Measurements from ENCODE around the gene DNAI7.

DNAI7 gene, protein sequence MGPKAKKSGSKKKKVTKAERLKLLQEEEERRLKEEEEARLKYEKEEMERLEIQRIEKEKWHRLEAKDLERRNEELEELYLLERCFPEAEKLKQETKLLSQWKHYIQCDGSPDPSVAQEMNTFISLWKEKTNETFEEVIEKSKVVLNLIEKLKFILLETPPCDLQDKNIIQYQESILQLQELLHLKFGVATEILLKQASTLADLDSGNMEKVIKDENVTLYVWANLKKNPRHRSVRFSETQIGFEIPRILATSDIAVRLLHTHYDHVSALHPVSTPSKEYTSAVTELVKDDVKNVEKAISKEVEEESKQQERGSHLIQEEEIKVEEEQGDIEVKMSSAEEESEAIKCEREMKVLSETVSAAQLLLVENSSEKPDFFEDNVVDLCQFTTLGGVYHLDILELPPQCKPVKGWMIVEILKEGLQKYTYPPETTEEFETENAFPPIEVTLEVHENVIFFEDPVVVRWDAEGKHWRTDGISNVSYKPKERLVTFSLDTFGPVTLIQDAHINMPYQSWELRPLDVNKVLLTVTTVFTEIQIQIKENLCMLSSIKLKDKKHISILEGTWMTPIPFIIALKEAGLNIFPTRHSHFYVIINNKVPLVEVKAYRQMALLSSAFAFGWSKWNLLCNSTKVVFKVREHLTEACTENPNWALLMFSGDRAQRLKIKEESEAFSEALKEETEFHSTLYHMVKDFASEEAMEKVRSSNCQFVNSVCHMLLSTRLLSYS

DNA sequence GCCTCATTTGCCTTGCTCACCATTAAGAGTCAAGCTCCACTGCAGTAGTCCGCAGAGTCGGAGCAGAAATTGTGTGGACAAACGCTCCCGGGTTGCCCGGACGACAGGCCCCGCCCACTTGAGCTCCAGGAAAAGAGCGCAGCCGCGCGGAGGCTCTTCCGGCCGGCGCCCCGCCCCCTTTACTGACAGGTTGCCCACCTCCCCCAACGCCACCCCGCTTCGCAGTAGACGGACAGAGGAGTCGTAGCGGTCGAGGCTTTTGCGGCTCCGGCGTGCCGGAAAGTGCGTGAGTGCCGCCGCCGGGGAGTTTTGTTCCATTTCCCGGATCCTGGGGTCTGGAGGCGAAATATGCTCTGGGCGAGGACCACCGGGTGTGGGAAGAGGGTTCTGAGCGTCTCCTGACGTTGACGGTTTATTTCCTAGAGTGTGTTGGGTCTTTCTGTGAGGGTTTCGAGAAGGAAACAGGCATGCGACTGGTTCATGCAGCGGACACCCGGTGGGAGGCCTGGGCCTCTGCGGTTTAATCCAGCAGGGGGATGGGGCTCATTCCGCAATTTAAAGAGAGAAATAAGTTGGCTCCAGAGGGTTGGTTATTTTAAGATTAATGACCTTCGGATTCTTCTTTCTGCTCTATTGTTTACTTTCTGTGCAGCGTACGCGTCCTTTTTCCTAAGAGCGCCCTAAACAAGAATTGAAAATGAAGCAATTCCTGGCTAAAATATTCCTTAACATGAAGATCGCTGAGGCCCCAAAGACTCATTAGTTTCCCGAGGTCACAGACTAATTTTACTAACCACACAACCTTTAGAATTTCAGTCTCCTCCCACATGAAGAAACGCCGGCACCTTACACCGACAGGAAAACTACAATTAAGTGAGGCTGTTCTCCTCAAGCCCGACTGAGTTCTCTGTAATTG lies at the start of gene DNAI7, which contains the start of gene ETFRF1:
DNAI7 (minus strand) TSS at position 105 of the 916 bp plus-strand sequence; CDS start at position 23, 82 bp downstream.
ETFRF1 (plus strand) TSS at position 182 of the 916 bp plus-strand sequence. CDS start 8,720 bp downstream, outside the sequence.
- TF ChIP-seq, protein P1, sequence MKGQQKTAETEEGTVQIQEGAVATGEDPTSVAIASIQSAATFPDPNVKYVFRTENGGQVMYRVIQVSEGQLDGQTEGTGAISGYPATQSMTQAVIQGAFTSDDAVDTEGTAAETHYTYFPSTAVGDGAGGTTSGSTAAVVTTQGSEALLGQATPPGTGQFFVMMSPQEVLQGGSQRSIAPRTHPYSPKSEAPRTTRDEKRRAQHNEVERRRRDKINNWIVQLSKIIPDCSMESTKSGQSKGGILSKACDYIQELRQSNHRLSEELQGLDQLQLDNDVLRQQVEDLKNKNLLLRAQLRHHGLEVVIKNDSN (IDR thresholded peaks at IDR 0.05), result peak; percentile 9; the same call in 1 of the 2 replicates
- TF ChIP-seq, protein P2, sequence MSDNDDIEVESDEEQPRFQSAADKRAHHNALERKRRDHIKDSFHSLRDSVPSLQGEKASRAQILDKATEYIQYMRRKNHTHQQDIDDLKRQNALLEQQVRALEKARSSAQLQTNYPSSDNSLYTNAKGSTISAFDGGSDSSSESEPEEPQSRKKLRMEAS (IDR thresholded peaks at IDR 0.05), result peak; percentile 55
- peak; percentile 19; the same call in 1 of the 2 replicates for TF ChIP-seq EP300 (IDR thresholded peaks at IDR 0.05; ENCODE audit: borderline replicate concordance)
- TF ChIP-seq TEAD4 (IDR thresholded peaks at IDR 0.05), result peak; percentile 19
- TF ChIP-seq EGR1 (IDR thresholded peaks at IDR 0.05), result no peak
- TF ChIP-seq FOXM1 (IDR thresholded peaks at IDR 0.05; ENCODE audit: borderline replicate concordance, low read depth), result no peak
- TF ChIP-seq TAF1 (IDR thresholded peaks at IDR 0.05; ENCODE audit: low read depth), result peak; percentile 85
- 0 out of 2 replicates have a peak, but pooled peaks have one; percentile 26 for TF ChIP-seq CREB1 (IDR thresholded peaks at IDR 0.05; ENCODE audit: low read depth)

DNA sequence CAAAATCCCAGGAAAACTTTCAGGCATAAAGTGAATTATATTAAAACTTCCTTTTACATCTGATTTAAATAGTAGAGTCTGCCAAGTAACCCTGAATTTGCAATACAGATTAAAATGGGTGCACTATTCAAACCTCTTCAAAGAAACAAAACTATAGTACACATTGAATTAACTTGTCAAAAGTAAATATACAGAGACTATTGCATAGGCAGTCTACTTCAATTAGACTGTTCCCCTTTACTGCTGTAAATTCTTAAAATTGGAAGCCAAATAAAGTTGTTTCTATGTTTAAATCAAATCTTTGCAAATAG lies 48.7 kb upstream of the DNAI7 start:
- no peak for TF ChIP-seq TAF1 (IDR thresholded peaks at IDR 0.05; ENCODE audit: low read depth)
- no peak for TF ChIP-seq RAD21 (IDR thresholded peaks at IDR 0.05; ENCODE audit: low read depth)
- TF ChIP-seq YY1 (IDR thresholded peaks at IDR 0.05; ENCODE audit: low read depth), result no peak
- no peak for TF ChIP-seq NFIC (IDR thresholded peaks at IDR 0.05)
- no peak for TF ChIP-seq TCF12 (IDR thresholded peaks at IDR 0.05; ENCODE audit: low read depth)
- TF ChIP-seq FOXM1 (IDR thresholded peaks at IDR 0.05; ENCODE audit: borderline replicate concordance, low read depth), result no peak
- TF ChIP-seq, protein P1 (IDR thresholded peaks at IDR 0.05), result no peak
- TF ChIP-seq, protein P3, sequence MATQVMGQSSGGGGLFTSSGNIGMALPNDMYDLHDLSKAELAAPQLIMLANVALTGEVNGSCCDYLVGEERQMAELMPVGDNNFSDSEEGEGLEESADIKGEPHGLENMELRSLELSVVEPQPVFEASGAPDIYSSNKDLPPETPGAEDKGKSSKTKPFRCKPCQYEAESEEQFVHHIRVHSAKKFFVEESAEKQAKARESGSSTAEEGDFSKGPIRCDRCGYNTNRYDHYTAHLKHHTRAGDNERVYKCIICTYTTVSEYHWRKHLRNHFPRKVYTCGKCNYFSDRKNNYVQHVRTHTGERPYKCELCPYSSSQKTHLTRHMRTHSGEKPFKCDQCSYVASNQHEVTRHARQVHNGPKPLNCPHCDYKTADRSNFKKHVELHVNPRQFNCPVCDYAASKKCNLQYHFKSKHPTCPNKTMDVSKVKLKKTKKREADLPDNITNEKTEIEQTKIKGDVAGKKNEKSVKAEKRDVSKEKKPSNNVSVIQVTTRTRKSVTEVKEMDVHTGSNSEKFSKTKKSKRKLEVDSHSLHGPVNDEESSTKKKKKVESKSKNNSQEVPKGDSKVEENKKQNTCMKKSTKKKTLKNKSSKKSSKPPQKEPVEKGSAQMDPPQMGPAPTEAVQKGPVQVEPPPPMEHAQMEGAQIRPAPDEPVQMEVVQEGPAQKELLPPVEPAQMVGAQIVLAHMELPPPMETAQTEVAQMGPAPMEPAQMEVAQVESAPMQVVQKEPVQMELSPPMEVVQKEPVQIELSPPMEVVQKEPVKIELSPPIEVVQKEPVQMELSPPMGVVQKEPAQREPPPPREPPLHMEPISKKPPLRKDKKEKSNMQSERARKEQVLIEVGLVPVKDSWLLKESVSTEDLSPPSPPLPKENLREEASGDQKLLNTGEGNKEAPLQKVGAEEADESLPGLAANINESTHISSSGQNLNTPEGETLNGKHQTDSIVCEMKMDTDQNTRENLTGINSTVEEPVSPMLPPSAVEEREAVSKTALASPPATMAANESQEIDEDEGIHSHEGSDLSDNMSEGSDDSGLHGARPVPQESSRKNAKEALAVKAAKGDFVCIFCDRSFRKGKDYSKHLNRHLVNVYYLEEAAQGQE (IDR thresholded peaks at IDR 0.05; ENCODE audit: low read depth), result no peak
- TF ChIP-seq, protein P2 (IDR thresholded peaks at IDR 0.05), result no peak
- no peak for TF ChIP-seq CEBPB (IDR thresholded peaks at IDR 0.05)
- TF ChIP-seq EP300 (IDR thresholded peaks at IDR 0.05; ENCODE audit: borderline replicate concordance), result no peak
- no peak for TF ChIP-seq CREB1 (IDR thresholded peaks at IDR 0.05; ENCODE audit: low read depth)
- no peak for TF ChIP-seq TEAD4 (IDR thresholded peaks at IDR 0.05)
- no peak for TF ChIP-seq EGR1 (IDR thresholded peaks at IDR 0.05)
- TF ChIP-seq ZBTB7A (IDR thresholded peaks at IDR 0.05; ENCODE audit: low read depth), result no peak

DNA sequence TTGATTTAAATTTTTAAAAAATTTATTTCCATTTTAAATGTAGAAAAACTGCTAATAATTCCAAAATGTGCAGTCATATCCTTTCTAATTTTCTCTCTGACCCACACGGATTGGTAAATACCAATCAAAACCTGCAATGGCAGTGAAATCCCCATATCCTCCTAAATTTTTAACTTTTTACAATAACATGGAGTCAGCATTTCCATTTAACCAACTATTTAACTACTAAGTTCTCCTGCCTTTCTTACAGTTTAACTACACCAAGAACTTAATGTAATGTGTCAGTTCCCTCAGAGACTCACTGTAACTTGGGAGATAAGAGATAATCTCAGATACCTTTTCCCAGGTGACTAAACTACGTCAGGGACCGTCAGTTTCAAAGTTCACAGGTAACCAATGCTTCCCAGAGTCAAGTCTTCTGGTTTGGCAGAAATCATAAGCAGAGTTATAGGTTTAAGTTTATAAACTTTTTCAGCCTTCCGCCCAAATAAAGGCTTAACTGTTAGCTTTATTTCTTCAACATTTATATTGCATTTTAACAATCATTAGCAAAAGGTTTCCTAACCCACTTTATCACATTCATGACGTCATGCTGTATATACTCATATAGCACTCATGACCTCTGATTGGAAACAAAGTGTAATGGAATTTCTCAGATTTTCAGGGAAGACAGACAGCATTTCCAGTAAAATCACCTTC lies 48.2 kb upstream of the DNAI7 start:
- TF ChIP-seq TEAD4 (IDR thresholded peaks at IDR 0.05) (no peak), TCF12 (IDR thresholded peaks at IDR 0.05; ENCODE audit: low read depth) (no peak), YY1 (IDR thresholded peaks at IDR 0.05; ENCODE audit: low read depth) (no peak), CEBPB (IDR thresholded peaks at IDR 0.05) (no peak), EP300 (IDR thresholded peaks at IDR 0.05; ENCODE audit: borderline replicate concordance) (no peak), NFIC (IDR thresholded peaks at IDR 0.05) (no peak), EGR1 (IDR thresholded peaks at IDR 0.05) (no peak), ZBTB7A (IDR thresholded peaks at IDR 0.05; ENCODE audit: low read depth) (no peak), CREB1 (IDR thresholded peaks at IDR 0.05; ENCODE audit: low read depth) (no peak), FOXM1 (IDR thresholded peaks at IDR 0.05; ENCODE audit: borderline replicate concordance, low read depth) (no peak), RAD21 (IDR thresholded peaks at IDR 0.05; ENCODE audit: low read depth) (no peak), TAF1 (IDR thresholded peaks at IDR 0.05; ENCODE audit: low read depth) (no peak)
- TF ChIP-seq, protein P2 (IDR thresholded peaks at IDR 0.05), result no peak
- TF ChIP-seq, protein P1 (IDR thresholded peaks at IDR 0.05), result no peak
- TF ChIP-seq, protein P3 (IDR thresholded peaks at IDR 0.05; ENCODE audit: low read depth), result no peak

All from Ishikawa (cell line).